ENCODE results near the gene VAMP5.

GRCh38 chr2:85549095-85549494, 35.1 kb upstream of the VAMP5 start:
- TF ChIP-seq POLR2A (IDR thresholded peaks at IDR 0.05) (no peak), CTCF (IDR thresholded peaks at IDR 0.05) (no peak), EP300 (IDR thresholded peaks at IDR 0.05) (no peak)
